GM12892 (cell line): ENCODE measurements around the gene TPRX1.
A peak's percentile ranks its signal among the peaks of the same experiment; 100 is the strongest.
"Not testable (repeated sequence)": the region's sequence is repeated elsewhere in the genome, so short reads cannot be mapped to it uniquely, and the experiment has no call there.

Experiments used
- DNase-seq: peaks from one replicate; pipeline ENCODE4 v3.0.0; 2011; ENCODE audit not compliant: insufficient read length
- FAIRE-seq: peaks from 2 replicates; lab custom pipeline; 2011; peaks lifted over from hg19 to GRCh38; lab: Jason Lieb, UNC
- POLR2A ChIP-seq: IDR thresholded peaks from 2 replicates; pipeline ENCODE4 v1.6.1; 2011; ENCODE audit warnings: low read depth, low read length, control low read depth
- POLR2AphosphoS5 ChIP-seq: IDR thresholded peaks from 2 replicates; pipeline ENCODE4 v1.6.1; 2011; ENCODE audit warnings: low read depth, low read length, control low read depth
- TAF1 ChIP-seq: IDR thresholded peaks from 2 replicates; pipeline ENCODE4 v1.6.1; 2011; ENCODE audit warnings: low read depth, mild to moderate bottlenecking, control low read depth, low read length, borderline replicate concordance

Gene TPRX1

GRCh38 chr19:47796785-47797184 lies 7.6 kb downstream of the TPRX1 start:
- no peak for TF ChIP-seq POLR2A
- TF ChIP-seq POLR2AphosphoS5, result no peak
- no peak for TF ChIP-seq TAF1
- FAIRE-seq (no peak), DNase-seq (no peak)

- no peak for DNase-seq
- TF ChIP-seq POLR2AphosphoS5, result no peak
- no peak for TF ChIP-seq TAF1
- no peak for TF ChIP-seq POLR2A
- no peak for FAIRE-seq
Observed at GRCh38 chr19:47794526-47794925, 9.8 kb downstream of the TPRX1 start.

GRCh38 chr19:47792616-47793015 lies 11.7 kb downstream of the TPRX1 start:
- no peak for TF ChIP-seq TAF1
- TF ChIP-seq POLR2AphosphoS5, result no peak
- TF ChIP-seq POLR2A, result no peak
- FAIRE-seq (no peak), DNase-seq (no peak)

- FAIRE-seq, result peak; percentile 67
- TF ChIP-seq POLR2A (no peak), POLR2AphosphoS5 (no peak)
- peak; percentile 61 for DNase-seq
Observed at GRCh38 chr19:47790398-47790814, 13.9 kb downstream of the TPRX1 start.

- not testable (repeated sequence) for DNase-seq, FAIRE-seq
Observed at GRCh38 chr19:47789811-47790210, 14.5 kb downstream of the TPRX1 start.

- not testable (repeated sequence) for DNase-seq, FAIRE-seq
Observed at GRCh38 chr19:47787307-47787706, 17.0 kb downstream of the TPRX1 start.

- no peak for FAIRE-seq
- no peak for DNase-seq
- TF ChIP-seq TAF1 (no peak), POLR2A (no peak), POLR2AphosphoS5 (no peak)
Observed at GRCh38 chr19:47786566-47786965, 17.8 kb downstream of the TPRX1 start.

GRCh38 chr19:47781590-47782262 lies 22.6 kb downstream of the TPRX1 start:
- no peak for TF ChIP-seq POLR2A
- FAIRE-seq (no peak), DNase-seq (no peak)

GRCh38 chr19:47780215-47780551 lies 24.2 kb downstream of the TPRX1 start:
- DNase-seq (no peak), FAIRE-seq (no peak)
- TF ChIP-seq TAF1 (no peak), POLR2AphosphoS5 (no peak), POLR2A (no peak)

GRCh38 chr19:47779524-47780214 lies 24.7 kb downstream of the TPRX1 start:
- no peak for FAIRE-seq
- TF ChIP-seq POLR2A (no peak), POLR2AphosphoS5 (no peak), TAF1 (no peak)
- DNase-seq, result no peak

GRCh38 chr19:47778954-47779351 lies 25.4 kb downstream of the TPRX1 start:
- FAIRE-seq (peak; percentile 42), DNase-seq (no peak)
- no peak for TF ChIP-seq POLR2AphosphoS5
- TF ChIP-seq POLR2A, result no peak
- no peak for TF ChIP-seq TAF1

- peak; percentile 97 for TF ChIP-seq POLR2A
- TF ChIP-seq TAF1, result peak; percentile 86
- TF ChIP-seq POLR2AphosphoS5, result peak; percentile 90
- DNase-seq (peak; percentile 97), FAIRE-seq (peak; percentile 98)
Observed at GRCh38 chr19:47778049-47778953, 26.1 kb downstream of the TPRX1 start, which contains the start of gene SELENOW. SELENOW (plus strand) TSS chr19:47778703; CDS start chr19:47778786, 83 bp downstream.

GRCh38 chr19:47777245-47778048 lies 26.9 kb downstream of the TPRX1 start:
- DNase-seq, FAIRE-seq: not testable (repeated sequence)
